A549 treated with CORT108297 at 1 μM for 4 hours (cell line): Measurements from ENCODE around the gene TLR4. TPM values are rescaled to one million over a fixed set of nuclear protein-coding genes. Genes with fewer than 3 reads are reported as not detected.

ENCODE experiments used
- total RNA-seq: library from RNA; stranded (reverse); fragments of 200-300 nt; extraction: Qiagen RNA extraction; gene quantifications from 5 replicates; pipeline ENCODE4 v1.2.3, GENCODE V29; 2022

The TLR4 gene
- 0.10 to 0.18 TPM (median 0.13 TPM) in 5 replicates for total RNA-seq

DNA sequence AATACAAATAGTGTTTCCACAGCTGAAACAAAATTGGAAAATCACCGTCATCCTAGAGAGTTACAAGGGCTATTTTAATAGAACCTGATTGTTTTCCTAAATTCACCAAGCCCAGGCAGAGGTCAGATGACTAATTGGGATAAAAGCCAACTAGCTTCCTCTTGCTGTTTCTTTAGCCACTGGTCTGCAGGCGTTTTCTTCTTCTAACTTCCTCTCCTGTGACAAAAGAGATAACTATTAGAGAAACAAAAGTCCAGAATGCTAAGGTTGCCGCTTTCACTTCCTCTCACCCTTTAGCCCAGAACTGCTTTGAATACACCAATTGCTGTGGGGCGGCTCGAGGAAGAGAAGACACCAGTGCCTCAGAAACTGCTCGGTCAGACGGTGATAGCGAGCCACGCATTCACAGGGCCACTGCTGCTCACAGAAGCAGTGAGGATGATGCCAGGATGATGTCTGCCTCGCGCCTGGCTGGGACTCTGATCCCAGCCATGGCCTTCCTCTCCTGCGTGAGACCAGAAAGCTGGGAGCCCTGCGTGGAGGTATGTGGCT, at the start of gene TLR4:
TLR4 (plus strand) TSS at position 380 of the 552 bp plus-strand sequence; CDS start at position 450, 70 bp downstream.

